A673 (cell line): ENCODE data around the gene FSTL5.

Experiments used
- CTCF ChIP-seq: fragments of 300-800, 200-600 bp; sonication (generic); conservative IDR thresholded peaks from 2 replicates; pipeline ENCODE4 v1.5.1; 2017; ENCODE audit warnings: low read depth, mild to moderate bottlenecking, antibody characterized with exemption, low read length, moderate library complexity, mixed read lengths
- EZH2 ChIP-seq: fragments of 200-600 bp; sonication (generic); IDR thresholded peaks from 2 replicates; pipeline ENCODE4 v1.6.1; 2017; ENCODE audit warnings: borderline replicate concordance, low read depth, mild to moderate bottlenecking, mixed read lengths, antibody characterized with exemption, low read length; ENCODE audit not compliant: poor library complexity, severe bottlenecking

GRCh38 chr4:161573836-161574235 is 590.0 kb downstream of the FSTL5 start:
- no peak for TF ChIP-seq EZH2
- no peak for TF ChIP-seq CTCF
